GM12801 (cell line): Measurements from ENCODE around the gene THRB.

Experiments used
- TF ChIP-seq, protein P1 (sequence below): IDR thresholded peaks from one replicate; pipeline ENCODE4 v1.5.1; 2011; ENCODE audit warnings: control low read depth; ENCODE audit not compliant: insufficient read length; ENCODE audit errors: extremely low read depth

The THRB gene

DNA sequence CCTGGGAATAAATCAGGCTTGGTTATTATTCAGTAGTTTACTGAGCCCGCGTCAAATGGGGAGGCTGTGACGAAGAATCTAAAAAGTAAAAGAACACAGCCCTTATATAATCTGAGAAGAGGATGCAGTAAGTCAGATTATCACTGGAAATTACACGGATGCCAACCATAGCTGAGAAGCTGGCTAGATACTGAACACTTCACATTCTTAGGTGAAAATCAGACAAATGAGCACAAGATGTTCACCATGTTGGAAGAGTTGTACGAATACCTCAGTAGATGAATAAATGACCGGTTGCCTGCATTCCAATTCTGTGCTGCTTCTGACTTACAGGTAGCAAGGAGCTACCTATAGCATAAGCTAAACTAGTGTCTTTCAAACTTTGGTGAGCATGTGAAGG lies 254.3 kb downstream of the THRB start:
- TF ChIP-seq, protein P1, sequence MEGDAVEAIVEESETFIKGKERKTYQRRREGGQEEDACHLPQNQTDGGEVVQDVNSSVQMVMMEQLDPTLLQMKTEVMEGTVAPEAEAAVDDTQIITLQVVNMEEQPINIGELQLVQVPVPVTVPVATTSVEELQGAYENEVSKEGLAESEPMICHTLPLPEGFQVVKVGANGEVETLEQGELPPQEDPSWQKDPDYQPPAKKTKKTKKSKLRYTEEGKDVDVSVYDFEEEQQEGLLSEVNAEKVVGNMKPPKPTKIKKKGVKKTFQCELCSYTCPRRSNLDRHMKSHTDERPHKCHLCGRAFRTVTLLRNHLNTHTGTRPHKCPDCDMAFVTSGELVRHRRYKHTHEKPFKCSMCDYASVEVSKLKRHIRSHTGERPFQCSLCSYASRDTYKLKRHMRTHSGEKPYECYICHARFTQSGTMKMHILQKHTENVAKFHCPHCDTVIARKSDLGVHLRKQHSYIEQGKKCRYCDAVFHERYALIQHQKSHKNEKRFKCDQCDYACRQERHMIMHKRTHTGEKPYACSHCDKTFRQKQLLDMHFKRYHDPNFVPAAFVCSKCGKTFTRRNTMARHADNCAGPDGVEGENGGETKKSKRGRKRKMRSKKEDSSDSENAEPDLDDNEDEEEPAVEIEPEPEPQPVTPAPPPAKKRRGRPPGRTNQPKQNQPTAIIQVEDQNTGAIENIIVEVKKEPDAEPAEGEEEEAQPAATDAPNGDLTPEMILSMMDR: no peak

DNA sequence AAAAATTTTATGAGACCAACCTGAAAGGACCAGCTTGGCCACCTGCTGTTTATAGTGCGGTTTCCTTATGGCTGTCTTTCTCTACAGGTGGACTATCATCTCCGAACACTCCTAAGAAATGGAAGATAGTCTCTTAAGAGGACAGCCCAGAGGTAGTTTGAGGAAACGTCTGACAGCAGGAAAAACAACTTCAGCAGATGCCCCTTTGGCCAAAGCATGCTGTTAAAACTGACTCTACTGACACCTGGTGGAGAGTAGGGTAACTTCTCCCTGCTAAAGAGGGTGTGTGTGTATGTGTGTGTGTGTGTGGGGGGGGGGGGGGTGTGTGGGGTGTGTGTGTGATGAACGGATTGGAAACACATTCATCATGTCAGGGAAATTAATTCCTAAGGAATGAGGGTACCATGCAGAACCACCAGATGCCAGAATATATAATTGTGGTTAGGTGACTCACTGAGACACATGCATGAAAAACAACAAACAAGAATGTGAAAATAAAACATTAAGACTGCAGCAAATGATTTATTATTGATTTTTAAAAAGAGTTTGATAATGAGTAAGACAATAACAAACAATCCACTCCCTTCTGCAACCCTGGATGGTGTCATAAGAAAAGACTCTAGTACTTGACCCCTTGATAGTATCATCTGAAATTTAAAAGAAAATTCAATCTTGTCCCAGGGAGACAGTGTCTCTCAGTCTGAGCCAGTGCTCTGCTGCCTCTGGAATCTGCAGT lies 256.5 kb downstream of the THRB start:
- TF ChIP-seq, protein P1: no peak

DNA sequence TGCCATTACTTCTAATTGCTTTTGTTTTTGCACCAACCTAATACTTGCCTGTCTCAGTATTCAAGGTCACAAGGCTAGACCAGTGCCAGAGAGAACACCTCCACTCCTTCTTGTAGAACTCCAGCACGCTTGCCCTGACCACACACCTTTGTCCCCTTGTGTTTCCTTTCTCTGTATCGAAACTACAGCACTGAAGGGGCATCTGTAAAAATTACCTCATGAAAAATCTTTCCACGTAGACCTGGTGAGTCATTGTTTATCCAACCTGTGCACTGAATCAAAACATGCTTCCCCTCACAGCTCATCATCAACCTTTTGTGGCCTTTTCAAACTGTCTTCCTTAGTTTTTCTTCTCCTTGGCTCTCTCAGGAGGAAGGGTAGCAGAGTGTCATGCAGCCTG lies 259.5 kb downstream of the THRB start:
- TF ChIP-seq, protein P1: no peak

DNA sequence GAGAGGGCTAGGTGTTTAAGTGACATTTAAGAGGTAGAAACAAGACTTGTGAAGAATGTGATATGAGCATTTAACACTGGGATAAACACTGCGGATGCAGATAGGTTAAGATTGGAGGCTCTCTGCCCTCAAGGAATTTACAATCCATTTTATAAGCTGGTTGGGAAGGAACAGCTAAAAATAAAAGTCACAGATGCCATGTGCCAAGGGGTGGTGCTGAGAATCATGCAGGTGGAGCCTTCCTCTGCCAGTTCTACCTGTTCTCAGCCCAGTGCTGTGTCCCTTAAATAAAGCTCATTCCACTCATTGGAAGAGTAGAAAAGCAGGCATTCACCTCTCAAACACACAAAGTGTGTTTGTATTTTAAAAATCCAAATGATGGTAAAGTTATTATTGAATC lies 261.9 kb downstream of the THRB start:
- TF ChIP-seq, protein P1: no peak

DNA sequence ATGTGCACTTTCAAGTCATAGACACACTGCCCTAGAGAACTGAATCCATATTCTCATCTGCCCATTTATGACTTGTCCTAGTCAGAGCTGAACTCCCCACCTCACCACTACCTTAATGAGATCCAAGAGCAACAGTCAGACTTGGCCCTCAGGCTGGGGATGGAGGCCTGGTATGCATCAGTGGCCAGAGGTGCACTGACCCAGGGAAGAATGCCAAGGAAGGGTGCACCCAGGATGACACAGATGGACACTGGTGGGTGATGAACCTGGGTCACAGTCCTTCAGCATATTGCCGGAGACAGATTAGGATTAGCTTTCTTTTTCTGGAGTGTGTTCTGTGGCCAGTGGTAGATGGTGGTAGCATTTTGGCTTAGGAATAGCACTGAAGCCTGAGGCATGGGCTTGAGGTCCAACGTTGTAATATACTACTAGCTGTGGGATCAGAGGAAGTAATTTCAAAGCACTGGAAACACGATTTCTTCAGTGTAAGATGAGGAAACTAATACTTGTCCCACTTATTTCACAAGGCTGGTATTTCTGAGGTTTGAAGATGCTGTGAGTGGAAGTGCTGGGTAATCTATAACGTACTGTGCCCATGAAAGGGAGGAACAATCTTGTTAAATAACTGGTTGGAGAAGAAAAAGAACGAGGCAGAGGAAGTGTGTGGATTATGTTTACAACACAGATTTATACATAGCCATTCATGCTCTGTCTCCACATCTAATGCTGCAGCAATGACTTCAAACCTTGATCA lies 265.0 kb downstream of the THRB start:
- TF ChIP-seq, protein P1: no peak

DNA sequence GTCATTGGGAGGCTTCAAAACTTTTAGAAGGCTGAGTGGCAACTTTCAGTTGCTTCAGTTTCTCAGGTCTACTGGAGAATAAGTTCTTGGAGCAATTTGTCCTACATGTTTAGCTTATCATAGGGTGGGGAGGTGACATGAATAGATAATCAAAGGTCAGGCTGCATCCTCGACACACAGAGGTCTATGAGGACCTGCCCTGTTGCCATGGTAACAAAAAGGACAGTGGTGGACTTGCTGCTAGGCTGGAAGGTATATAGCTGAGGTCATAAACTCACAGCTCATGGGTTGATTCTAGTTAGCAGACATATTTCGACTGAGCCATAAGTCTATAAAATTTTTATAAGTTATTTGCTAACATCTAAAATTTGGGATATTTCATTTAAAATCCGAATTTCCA lies 267.0 kb downstream of the THRB start:
- TF ChIP-seq, protein P1: no peak

DNA sequence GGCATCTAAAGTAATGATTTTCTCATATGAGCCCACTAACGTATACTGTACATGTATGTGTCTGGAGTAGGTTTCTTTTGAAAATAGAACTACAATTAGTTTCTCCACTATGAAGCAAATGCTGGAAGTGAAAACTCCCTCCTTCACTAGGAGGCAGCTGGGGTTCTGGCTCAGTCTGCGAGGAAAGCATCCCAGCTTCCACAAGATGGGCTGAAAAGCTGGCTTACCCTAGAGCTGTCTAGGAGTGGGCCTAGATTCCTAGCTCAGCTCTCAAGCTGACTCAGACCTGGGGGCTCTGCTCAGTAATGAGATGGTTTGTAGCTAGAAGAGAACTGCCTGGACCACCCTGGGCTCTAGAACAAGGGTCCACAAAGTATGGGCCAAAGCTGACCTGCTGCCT lies 268.3 kb downstream of the THRB start:
- TF ChIP-seq, protein P1: no peak
